ENCODE results near the gene CCDC51. TPM values are rescaled to one million over a fixed set of nuclear protein-coding genes. Genes with fewer than 3 reads are reported as not detected.

Gene CCDC51
- total and polyA plus RNA-seq, 7 donors, result 9.4 to 22.5 (median 13.3) TPM

DNA sequence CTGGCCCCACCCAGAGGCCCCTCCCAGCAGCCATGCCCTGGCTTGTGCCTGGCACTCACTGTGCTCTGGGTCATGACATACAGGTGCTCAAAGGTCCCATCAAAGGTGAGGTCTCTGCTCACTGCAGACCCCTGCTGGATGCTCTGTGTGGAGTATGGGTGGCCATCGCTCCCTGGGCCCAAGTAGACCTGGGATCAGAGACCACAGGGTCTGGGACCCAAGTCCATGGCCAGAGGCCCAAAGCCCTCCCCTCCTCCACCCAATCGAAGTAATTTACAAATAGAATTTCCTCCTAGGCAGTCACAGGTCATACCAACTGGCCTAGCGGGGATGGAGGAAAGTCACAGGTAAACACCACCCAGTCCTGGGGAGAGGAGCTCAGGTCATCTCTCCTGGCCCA lies 17.6 kb downstream of the CCDC51 start:
- no peak for TF ChIP-seq EP300 (IDR thresholded peaks at IDR 0.05)
- TF ChIP-seq, protein P1, sequence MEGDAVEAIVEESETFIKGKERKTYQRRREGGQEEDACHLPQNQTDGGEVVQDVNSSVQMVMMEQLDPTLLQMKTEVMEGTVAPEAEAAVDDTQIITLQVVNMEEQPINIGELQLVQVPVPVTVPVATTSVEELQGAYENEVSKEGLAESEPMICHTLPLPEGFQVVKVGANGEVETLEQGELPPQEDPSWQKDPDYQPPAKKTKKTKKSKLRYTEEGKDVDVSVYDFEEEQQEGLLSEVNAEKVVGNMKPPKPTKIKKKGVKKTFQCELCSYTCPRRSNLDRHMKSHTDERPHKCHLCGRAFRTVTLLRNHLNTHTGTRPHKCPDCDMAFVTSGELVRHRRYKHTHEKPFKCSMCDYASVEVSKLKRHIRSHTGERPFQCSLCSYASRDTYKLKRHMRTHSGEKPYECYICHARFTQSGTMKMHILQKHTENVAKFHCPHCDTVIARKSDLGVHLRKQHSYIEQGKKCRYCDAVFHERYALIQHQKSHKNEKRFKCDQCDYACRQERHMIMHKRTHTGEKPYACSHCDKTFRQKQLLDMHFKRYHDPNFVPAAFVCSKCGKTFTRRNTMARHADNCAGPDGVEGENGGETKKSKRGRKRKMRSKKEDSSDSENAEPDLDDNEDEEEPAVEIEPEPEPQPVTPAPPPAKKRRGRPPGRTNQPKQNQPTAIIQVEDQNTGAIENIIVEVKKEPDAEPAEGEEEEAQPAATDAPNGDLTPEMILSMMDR (IDR thresholded peaks at IDR 0.05), result no peak
- no peak for TF ChIP-seq POLR2A (IDR thresholded peaks at IDR 0.05)
- TF ChIP-seq POLR2AphosphoS5 (IDR thresholded peaks at IDR 0.05), result no peak
- DNase-seq, result no peak
- Histone ChIP-seq H3K27me3 (no peaks in the 10 kb centered on the region), H3K9me3 (no peaks in the 10 kb centered on the region), H3K36me3 (peaks cover 7 to 52% (median 34%) of the 10 kb centered on the region in 4 donors), H3K27ac (peak overlapping the region in 3 of 4 donors; percentile 92 to 96 (median 92)), H3K4me3 (no peak overlapping the region), H3K4me1 (peaks cover 4 to 57% (median 55%) of the 10 kb centered on the region in 4 donors)
- 70 to 84% methylated on average over 3 of the region's 3 CpGs for WGBS, 2 donors
- intact Hi-C loops (cut with DNase I), result no loop called here

DNA sequence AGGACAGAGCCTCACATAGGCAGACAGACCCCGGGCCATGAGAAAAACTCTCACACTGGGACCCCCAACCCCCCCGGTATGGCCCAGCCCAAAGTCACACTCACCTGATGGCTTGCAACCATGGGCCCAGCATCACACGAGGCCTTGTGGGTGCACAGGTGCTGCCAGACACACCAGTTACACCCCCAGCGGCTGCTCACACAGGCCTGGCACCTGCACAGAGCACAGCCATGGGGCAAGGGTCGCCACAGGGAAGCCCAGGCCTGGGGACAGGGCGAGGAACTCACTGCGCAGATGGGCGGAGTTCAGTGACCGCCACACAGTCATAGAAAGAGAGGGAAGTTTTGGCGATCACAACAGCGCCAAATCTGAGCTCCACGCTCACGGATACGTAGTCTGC lies 19.4 kb downstream of the CCDC51 start:
- H3K36me3 ChIP-seq, result peaks cover 13 to 69% (median 47%) of the 10 kb centered on the region in 4 donors
- DNase-seq, result no peak
- intact Hi-C loops (cut with DNase I), result no loop called here
- H3K4me3 ChIP-seq, result no peak overlapping the region
- TF ChIP-seq POLR2A (IDR thresholded peaks at IDR 0.05) (no peak), POLR2AphosphoS5 (IDR thresholded peaks at IDR 0.05) (no peak), EP300 (IDR thresholded peaks at IDR 0.05) (no peak)
- TF ChIP-seq, protein P1 (IDR thresholded peaks at IDR 0.05), result no peak
- H3K27me3 ChIP-seq, result no peaks in the 10 kb centered on the region
- WGBS, 2 donors, result 88 to 89% methylated on average over 14 of the region's 14 CpGs
- H3K9me3 ChIP-seq, result no peaks in the 10 kb centered on the region
- H3K4me1 ChIP-seq, result peaks cover 4 to 40% (median 38%) of the 10 kb centered on the region in 4 donors
- no peak overlapping the region for H3K27ac ChIP-seq

DNA sequence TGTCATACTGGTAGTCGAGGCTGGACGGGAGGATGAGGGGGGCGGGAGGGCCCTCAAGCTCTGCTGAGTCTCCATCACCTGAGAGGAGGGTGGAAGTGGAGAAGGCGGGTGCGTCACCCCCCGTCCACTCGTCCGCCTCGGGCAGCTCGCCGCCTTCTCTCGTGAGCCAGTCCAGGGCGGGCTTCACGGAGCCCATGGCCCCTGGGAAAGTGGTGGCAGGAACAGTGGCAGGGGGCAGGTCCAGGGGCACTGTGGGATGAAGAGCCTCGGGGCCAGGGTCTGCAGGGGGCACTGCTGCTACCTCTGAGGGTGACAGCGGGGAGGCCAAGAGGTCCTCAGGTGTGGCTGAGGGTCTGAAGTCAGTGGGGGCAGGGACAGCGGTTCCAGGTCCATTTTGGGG lies 20.3 kb downstream of the CCDC51 start:
- TF ChIP-seq, protein P1 (IDR thresholded peaks at IDR 0.05), result no peak
- no peak for TF ChIP-seq POLR2A (IDR thresholded peaks at IDR 0.05)
- no peak for TF ChIP-seq POLR2AphosphoS5 (IDR thresholded peaks at IDR 0.05)
- no peak for TF ChIP-seq EP300 (IDR thresholded peaks at IDR 0.05)
- Histone ChIP-seq H3K27me3 (no peaks in the 10 kb centered on the region), H3K9me3 (no peaks in the 10 kb centered on the region), H3K36me3 (peaks cover 22 to 78% (median 56%) of the 10 kb centered on the region in 4 donors), H3K4me1 (peaks cover 4 to 39% (median 35%) of the 10 kb centered on the region in 4 donors), H3K27ac (no peak overlapping the region), H3K4me3 (no peak overlapping the region)
- DNase-seq, result no peak
- intact Hi-C loops (cut with DNase I), result no loop called here
- 92 to 94% methylated on average over 17 of the region's 17 CpGs for WGBS, 2 donors

DNA sequence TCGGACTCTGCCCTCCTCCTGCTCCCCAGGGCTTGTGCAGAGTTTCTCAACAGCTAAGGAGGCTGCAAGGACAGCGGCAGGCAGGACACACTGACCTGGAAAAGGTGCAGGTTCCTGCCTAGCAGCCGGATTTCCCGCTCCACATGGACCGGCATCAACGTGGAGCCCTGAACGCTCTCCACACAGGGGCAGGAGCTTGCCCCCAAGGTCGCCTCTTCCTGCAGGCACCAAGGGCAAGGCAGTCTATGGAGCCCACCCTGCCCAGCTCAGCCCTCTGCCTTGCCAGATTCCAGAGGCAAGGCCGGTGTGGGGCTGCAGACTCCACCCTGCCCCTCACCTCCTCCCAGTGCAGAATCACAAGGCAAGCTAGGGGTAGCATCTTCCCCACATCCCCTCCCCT lies 20.8 kb downstream of the CCDC51 start:
- Histone ChIP-seq H3K27me3 (no peaks in the 10 kb centered on the region), H3K4me3 (no peak overlapping the region), H3K9me3 (no peaks in the 10 kb centered on the region), H3K4me1 (peaks cover 4 to 39% (median 35%) of the 10 kb centered on the region in 4 donors), H3K27ac (no peak overlapping the region), H3K36me3 (peaks cover 24 to 83% (median 58%) of the 10 kb centered on the region in 4 donors)
- intact Hi-C loops (cut with DNase I), result no loop called here
- TF ChIP-seq EP300 (IDR thresholded peaks at IDR 0.05) (no peak), POLR2AphosphoS5 (IDR thresholded peaks at IDR 0.05) (no peak), POLR2A (IDR thresholded peaks at IDR 0.05) (no peak)
- TF ChIP-seq, protein P1 (IDR thresholded peaks at IDR 0.05), result no peak
- 91 to 93% methylated on average over 9 of the region's 9 CpGs for WGBS, 2 donors
- DNase-seq, result no peak

- peaks cover 24 to 83% (median 58%) of the 10 kb centered on the region in 4 donors for H3K36me3 ChIP-seq
- peaks cover 4 to 39% (median 33%) of the 10 kb centered on the region in 4 donors for H3K4me1 ChIP-seq
- TF ChIP-seq EP300 (IDR thresholded peaks at IDR 0.05), result no peak
- TF ChIP-seq POLR2A (IDR thresholded peaks at IDR 0.05), result no peak
- TF ChIP-seq POLR2AphosphoS5 (IDR thresholded peaks at IDR 0.05), result no peak
- TF ChIP-seq, protein P1 (IDR thresholded peaks at IDR 0.05), result no peak
- no peak overlapping the region for H3K27ac ChIP-seq
- no peak overlapping the region for H3K4me3 ChIP-seq
- no peak for DNase-seq
- 83 to 93% methylated on average over 9 of the region's 9 CpGs for WGBS, 2 donors
- no peaks in the 10 kb centered on the region for H3K27me3 ChIP-seq
- intact Hi-C loops (cut with DNase I), result no loop called here
- H3K9me3 ChIP-seq, result no peaks in the 10 kb centered on the region
Measured at GRCh38 chr3:48418651-48419050, 21.3 kb downstream of the CCDC51 start.
